PC-3 (cell line): Measurements from ENCODE around the gene VWA8.

Experiments
- EZH2 ChIP-seq: fragments of 300-600 bp; sonication (generic); IDR thresholded peaks from one replicate; pipeline ENCODE4 v1.6.1; 2017; ENCODE audit warnings: antibody characterized with exemption, mild to moderate bottlenecking, low read length; ENCODE audit not compliant: unreplicated experiment
- EZH2phosphoT487 ChIP-seq: fragments of 300-600 bp; sonication (generic); IDR thresholded peaks from 2 replicates; pipeline ENCODE4 v1.6.1; 2018; ENCODE audit warnings: mild to moderate bottlenecking, antibody characterized with exemption, low read length, borderline replicate concordance
- TF ChIP-seq, protein P1 (sequence below): fragments of 300-600 bp; sonication (generic); conservative IDR thresholded peaks from 2 replicates; pipeline ENCODE4 v1.5.1; 2017; ENCODE audit warnings: antibody characterized with exemption, low read depth, mild to moderate bottlenecking, low read length

DNA sequence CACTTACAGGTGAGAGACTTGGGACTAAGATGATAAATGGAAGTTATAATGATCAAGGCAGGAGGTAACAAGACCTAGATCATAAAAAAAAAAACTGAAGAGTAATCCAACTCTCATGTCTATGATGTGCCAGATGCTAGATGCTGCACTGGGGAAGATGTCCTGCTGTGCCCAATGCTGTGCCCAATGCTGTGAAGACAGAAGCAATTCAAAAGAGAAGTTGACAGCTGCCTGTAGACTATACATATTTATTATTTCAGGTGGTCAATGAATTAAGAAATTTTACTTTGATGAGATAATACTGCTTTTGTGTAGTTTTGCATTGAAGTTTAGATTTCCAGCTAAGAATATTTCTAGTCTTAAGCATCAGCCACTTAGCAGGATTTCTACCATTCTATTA, 21.5 kb downstream of the VWA8 start:
- TF ChIP-seq, protein P1, sequence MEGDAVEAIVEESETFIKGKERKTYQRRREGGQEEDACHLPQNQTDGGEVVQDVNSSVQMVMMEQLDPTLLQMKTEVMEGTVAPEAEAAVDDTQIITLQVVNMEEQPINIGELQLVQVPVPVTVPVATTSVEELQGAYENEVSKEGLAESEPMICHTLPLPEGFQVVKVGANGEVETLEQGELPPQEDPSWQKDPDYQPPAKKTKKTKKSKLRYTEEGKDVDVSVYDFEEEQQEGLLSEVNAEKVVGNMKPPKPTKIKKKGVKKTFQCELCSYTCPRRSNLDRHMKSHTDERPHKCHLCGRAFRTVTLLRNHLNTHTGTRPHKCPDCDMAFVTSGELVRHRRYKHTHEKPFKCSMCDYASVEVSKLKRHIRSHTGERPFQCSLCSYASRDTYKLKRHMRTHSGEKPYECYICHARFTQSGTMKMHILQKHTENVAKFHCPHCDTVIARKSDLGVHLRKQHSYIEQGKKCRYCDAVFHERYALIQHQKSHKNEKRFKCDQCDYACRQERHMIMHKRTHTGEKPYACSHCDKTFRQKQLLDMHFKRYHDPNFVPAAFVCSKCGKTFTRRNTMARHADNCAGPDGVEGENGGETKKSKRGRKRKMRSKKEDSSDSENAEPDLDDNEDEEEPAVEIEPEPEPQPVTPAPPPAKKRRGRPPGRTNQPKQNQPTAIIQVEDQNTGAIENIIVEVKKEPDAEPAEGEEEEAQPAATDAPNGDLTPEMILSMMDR, result no peak
- no peak for TF ChIP-seq EZH2
- TF ChIP-seq EZH2phosphoT487, result no peak
